GM10248 (cell line): Measurements from ENCODE around the gene COL19A1.

ENCODE experiments used
- CTCF ChIA-PET: fragments of 300-600 bp; sonication (Branson Sonifier 250); formaldehyde crosslinking; extraction: SDS; loops from one replicate; lab custom pipeline; 2021; ENCODE audit warnings: antibody characterized with exemption; lab: Yijun Ruan, JAX
- POLR2A ChIA-PET: fragments of 350-650 bp; sonication (Branson Sonifier 250); formaldehyde crosslinking; extraction: SDS; loops from one replicate; lab custom pipeline; 2020; ENCODE audit warnings: antibody characterized with exemption; lab: Yijun Ruan, JAX
- DNase-seq: peaks from one replicate; pipeline ENCODE4 v3.0.0; 2012; ENCODE audit errors: extremely low spot score
- CTCF ChIP-seq: IDR thresholded peaks from 2 replicates; pipeline ENCODE4 v1.5.1; 2012; ENCODE audit warnings: mild to moderate bottlenecking, low read depth; ENCODE audit errors: extremely low read depth, missing control alignments, control extremely low read depth

Gene COL19A1

GRCh38 chr6:70040766-70041165 is 174.4 kb downstream of the COL19A1 start:
- ChIA-PET CTCF (interaction anchor here (1.2 kb wide), 1 partner anchor 8 kb away, joined by 3 read pairs; no protein-coding TSS in a partner anchor), POLR2A (no interaction called here)
- no peak for DNase-seq
- no peak for TF ChIP-seq CTCF

GRCh38 chr6:70041411-70041810 is 175.1 kb downstream of the COL19A1 start:
- CTCF ChIA-PET: interaction anchor here (1.2 to 1.5 kb wide), 2 partner anchors 9 kb away, joined by 3 to 5 read pairs; no protein-coding TSS in a partner anchor
- POLR2A ChIA-PET: no interaction called here
- DNase-seq: no peak
- no peak for TF ChIP-seq CTCF

GRCh38 chr6:70045413-70045812 is 179.1 kb downstream of the COL19A1 start:
- ChIA-PET POLR2A (no interaction called here), CTCF (interaction anchor here (0.7 to 1.8 kb wide), 5 partner anchors 10 to 251 kb away, joined by 3 to 5 read pairs (median 3); no protein-coding TSS in a partner anchor)
- no peak for DNase-seq
- no peak for TF ChIP-seq CTCF

GRCh38 chr6:70051197-70052124 is 185.1 kb downstream of the COL19A1 start:
- ChIA-PET CTCF (interaction anchor here (1.0 to 1.7 kb wide), 2 partner anchors 10 to 16 kb away, joined by 3 to 5 read pairs; no protein-coding TSS in a partner anchor), POLR2A (no interaction called here)
- no peak for TF ChIP-seq CTCF
- DNase-seq: no peak

GRCh38 chr6:70059039-70059719 is 192.8 kb downstream of the COL19A1 start:
- TF ChIP-seq CTCF: no peak
- no peak for DNase-seq
- ChIA-PET CTCF (interaction anchor here (0.9 to 1.7 kb wide), 2 partner anchors 62 to 929 kb away, joined by 3 read pairs; no protein-coding TSS in a partner anchor), POLR2A (no interaction called here)

- no peak for TF ChIP-seq CTCF
- DNase-seq: no peak
- ChIA-PET CTCF (no interaction called here), POLR2A (no interaction called here)
Observed at GRCh38 chr6:70060680-70061079, 194.3 kb downstream of the COL19A1 start.
